ENCODE measurements around the gene CPOX.

DNA sequence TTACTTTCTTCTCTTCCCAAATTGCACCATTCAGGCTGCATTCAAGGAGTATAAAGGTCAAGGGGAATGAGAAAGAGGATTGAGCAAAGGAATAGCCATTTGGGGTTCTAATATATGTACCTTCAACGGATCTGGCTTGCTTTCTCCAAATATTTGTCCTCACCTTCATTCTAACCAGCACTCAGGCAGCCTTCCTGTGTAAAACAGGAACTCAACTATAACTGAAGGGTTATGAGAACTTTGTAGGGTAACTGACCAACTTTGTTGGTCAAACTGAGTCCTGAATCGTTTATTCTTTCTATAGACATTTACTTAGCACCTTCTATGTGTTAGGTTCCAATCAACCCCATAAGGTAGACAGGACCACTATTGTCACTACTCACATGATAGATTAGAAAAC, 5.1 kb upstream of the CPOX start:
- TF ChIP-seq EP300 (IDR thresholded peaks at IDR 0.05; ENCODE audit: borderline replicate concordance in 1 of 2, low read depth in 2 of 2, low read length in 2 of 2): no peak
- no peak for TF ChIP-seq SP1 (IDR thresholded peaks at IDR 0.05; ENCODE audit: low read depth, low read length)
- TF ChIP-seq CTCF (IDR thresholded peaks at IDR 0.05; ENCODE audit: control extremely low read depth in 1 of 3, insufficient read depth in 1 of 3, low read depth in 1 of 3, low read length in 3 of 3): no peak
- no peak for TF ChIP-seq HDAC2 (IDR thresholded peaks at IDR 0.05; ENCODE audit: borderline replicate concordance in 1 of 2, low read depth in 2 of 2, low read length in 2 of 2)
- TF ChIP-seq POLR2A (IDR thresholded peaks at IDR 0.05; ENCODE audit: control extremely low read depth in 1 of 2, low read depth in 2 of 2, low read length in 2 of 2): no peak
- TF ChIP-seq POLR2AphosphoS5 (IDR thresholded peaks at IDR 0.05; ENCODE audit: low read depth, low read length): no peak
- no peak for TF ChIP-seq YY1 (IDR thresholded peaks at IDR 0.05; ENCODE audit: low read depth, low read length)
- no peak for TF ChIP-seq JUN (IDR thresholded peaks at IDR 0.05; ENCODE audit: low read depth, low read length)
- no peak for TF ChIP-seq NANOG (IDR thresholded peaks at IDR 0.05; ENCODE audit: insufficient read depth, low read depth, low read length, poor library complexity, severe bottlenecking)
- TF ChIP-seq EZH2 (IDR thresholded peaks at IDR 0.05; ENCODE audit: low read depth, low read length, severe bottlenecking): no peak
- TF ChIP-seq TAF1 (IDR thresholded peaks at IDR 0.05; ENCODE audit: low read depth, low read length): no peak
- no peak for TF ChIP-seq ZNF274 (IDR thresholded peaks at IDR 0.05; ENCODE audit: borderline replicate concordance, extremely low read depth, low read length)
- TF ChIP-seq ATF2 (IDR thresholded peaks at IDR 0.05; ENCODE audit: low read length): no peak
- no peak for TF ChIP-seq SP2 (IDR thresholded peaks at IDR 0.05; ENCODE audit: low read length)
